Measurements from ENCODE around the gene BRME1. TPM values are rescaled to one million over a fixed set of nuclear protein-coding genes. Genes with fewer than 3 reads are reported as not detected.

Gene BRME1
- total RNA-seq, 2 donors from 2014 or later: 13.2 to 15.7 TPM

GRCh38 chr19:13892870-13893269, 13.0 kb downstream of the BRME1 start:
- H3K4me3 Mint-ChIP-seq: no peak overlapping the region
- no peak for ATAC-seq (replicated peaks in 1 of 2)
- no peaks in the 10 kb centered on the region for H3K4me1 Mint-ChIP-seq (ENCODE audit: low read depth)
- H3K27me3 Mint-ChIP-seq (ENCODE audit: low read depth): no peaks in the 10 kb centered on the region
- H3K36me3 Mint-ChIP-seq (ENCODE audit: insufficient read depth in 2 of 2): no peaks in the 10 kb centered on the region
- H3K9me3 Mint-ChIP-seq: no peaks in the 10 kb centered on the region
- no peak overlapping the region for H3K27ac Mint-ChIP-seq
- no peak for DNase-seq

- H3K27ac Mint-ChIP-seq: no peak overlapping the region
- no peak overlapping the region for H3K4me3 Mint-ChIP-seq
- peaks cover 7% of the 10 kb centered on the region for H3K4me1 Mint-ChIP-seq (ENCODE audit: low read depth)
- no peaks in the 10 kb centered on the region for H3K9me3 Mint-ChIP-seq
- no peaks in the 10 kb centered on the region for H3K36me3 Mint-ChIP-seq (ENCODE audit: insufficient read depth in 2 of 2)
- no peaks in the 10 kb centered on the region for H3K27me3 Mint-ChIP-seq (ENCODE audit: low read depth)
- DNase-seq (no peak), ATAC-seq (replicated peaks in 1 of 2) (no peak)
Observed at GRCh38 chr19:13890136-13890535, 15.8 kb downstream of the BRME1 start.

- Mint-ChIP-seq H3K9me3 (no peaks in the 10 kb centered on the region), H3K4me1 (ENCODE audit: low read depth) (peaks cover 7% of the 10 kb centered on the region), H3K27me3 (ENCODE audit: low read depth) (no peaks in the 10 kb centered on the region), H3K4me3 (no peak overlapping the region), H3K27ac (no peak overlapping the region), H3K36me3 (ENCODE audit: insufficient read depth in 2 of 2) (no peaks in the 10 kb centered on the region)
- DNase-seq (no peak), ATAC-seq (replicated peaks in 1 of 2) (no peak)
Observed at GRCh38 chr19:13888281-13888680, 17.6 kb downstream of the BRME1 start.

GRCh38 chr19:13887517-13887916, 18.4 kb downstream of the BRME1 start:
- H3K27me3 Mint-ChIP-seq (ENCODE audit: low read depth): no peaks in the 10 kb centered on the region
- ATAC-seq (replicated peaks in 1 of 2) (peak; percentile 46 to 48), DNase-seq (no peak)
- H3K4me3 Mint-ChIP-seq: peak overlapping the region in 1 of 2 donors; percentile 43
- no peaks in the 10 kb centered on the region for H3K9me3 Mint-ChIP-seq
- peaks cover 12% of the 10 kb centered on the region for H3K4me1 Mint-ChIP-seq (ENCODE audit: low read depth)
- no peak overlapping the region for H3K27ac Mint-ChIP-seq
- no peaks in the 10 kb centered on the region for H3K36me3 Mint-ChIP-seq (ENCODE audit: insufficient read depth in 2 of 2)

- H3K4me1 Mint-ChIP-seq (ENCODE audit: low read depth): peaks cover 16% of the 10 kb centered on the region
- peak overlapping the region in 1 of 2 donors; percentile 43 for H3K4me3 Mint-ChIP-seq
- H3K9me3 Mint-ChIP-seq: no peaks in the 10 kb centered on the region
- ATAC-seq (replicated peaks in 1 of 2) (peak; percentile 84 to 85), DNase-seq (peak; percentile 41 to 45)
- H3K27me3 Mint-ChIP-seq (ENCODE audit: low read depth): no peaks in the 10 kb centered on the region
- H3K36me3 Mint-ChIP-seq (ENCODE audit: insufficient read depth in 2 of 2): no peaks in the 10 kb centered on the region
- H3K27ac Mint-ChIP-seq: no peak overlapping the region
Observed at GRCh38 chr19:13887018-13887436, 18.9 kb downstream of the BRME1 start.

GRCh38 chr19:13885826-13886365, 20.0 kb downstream of the BRME1 start:
- H3K27ac Mint-ChIP-seq: no peak overlapping the region
- H3K4me1 Mint-ChIP-seq (ENCODE audit: low read depth): peaks cover 28% of the 10 kb centered on the region
- no peaks in the 10 kb centered on the region for H3K27me3 Mint-ChIP-seq (ENCODE audit: low read depth)
- no peaks in the 10 kb centered on the region for H3K36me3 Mint-ChIP-seq (ENCODE audit: insufficient read depth in 2 of 2)
- H3K9me3 Mint-ChIP-seq: no peaks in the 10 kb centered on the region
- no peak overlapping the region for H3K4me3 Mint-ChIP-seq
- ATAC-seq (replicated peaks in 1 of 2) (no peak), DNase-seq (no peak)

GRCh38 chr19:13884726-13885591, 21.0 kb downstream of the BRME1 start:
- H3K27ac Mint-ChIP-seq: no peak overlapping the region
- ATAC-seq (replicated peaks in 1 of 2) (no peak), DNase-seq (no peak)

GRCh38 chr19:13883516-13884064, 22.3 kb downstream of the BRME1 start:
- ATAC-seq (replicated peaks in 1 of 2): no peak
- H3K4me1 Mint-ChIP-seq (ENCODE audit: low read depth): peaks cover 41% of the 10 kb centered on the region
- H3K4me3 Mint-ChIP-seq: peak overlapping the region in 1 of 2 donors; percentile 23

More at GRCh38 chr19:13884726-13885591, 21.0 kb downstream of the BRME1 start:
- Mint-ChIP-seq H3K27me3 (ENCODE audit: low read depth) (no peaks in the 10 kb centered on the region), H3K4me3 (no peak overlapping the region), H3K9me3 (no peaks in the 10 kb centered on the region), H3K4me1 (ENCODE audit: low read depth) (peaks cover 35% of the 10 kb centered on the region), H3K36me3 (ENCODE audit: insufficient read depth in 2 of 2) (no peaks in the 10 kb centered on the region)

GRCh38 chr19:13882836-13883235, 23.1 kb downstream of the BRME1 start:
- no peaks in the 10 kb centered on the region for H3K36me3 Mint-ChIP-seq (ENCODE audit: insufficient read depth in 2 of 2)
- ATAC-seq (replicated peaks in 1 of 2): no peak
- no peak overlapping the region for H3K4me3 Mint-ChIP-seq
- H3K27me3 Mint-ChIP-seq (ENCODE audit: low read depth): no peaks in the 10 kb centered on the region
- no peak overlapping the region for H3K27ac Mint-ChIP-seq
- DNase-seq: peak in 1 of 2 donors; percentile 35
- H3K4me1 Mint-ChIP-seq (ENCODE audit: low read depth): peaks cover 41% of the 10 kb centered on the region
- H3K9me3 Mint-ChIP-seq: no peaks in the 10 kb centered on the region

More at GRCh38 chr19:13883516-13884064, 22.3 kb downstream of the BRME1 start:
- no peak for DNase-seq
- Mint-ChIP-seq H3K27ac (peak overlapping the region; percentile 33), H3K36me3 (ENCODE audit: insufficient read depth in 2 of 2) (no peaks in the 10 kb centered on the region), H3K9me3 (no peaks in the 10 kb centered on the region), H3K27me3 (ENCODE audit: low read depth) (no peaks in the 10 kb centered on the region)

GRCh38 chr19:13882419-13882795, 23.5 kb downstream of the BRME1 start:
- Mint-ChIP-seq H3K27ac (peak overlapping the region; percentile 65), H3K36me3 (ENCODE audit: insufficient read depth in 2 of 2) (no peaks in the 10 kb centered on the region), H3K4me1 (ENCODE audit: low read depth) (peaks cover 38% of the 10 kb centered on the region), H3K4me3 (peak overlapping the region; percentile 75 to 76), H3K9me3 (no peaks in the 10 kb centered on the region), H3K27me3 (ENCODE audit: low read depth) (no peaks in the 10 kb centered on the region)
- ATAC-seq (replicated peaks in 1 of 2): no peak
- no peak for DNase-seq

- H3K9me3 Mint-ChIP-seq: no peaks in the 10 kb centered on the region
- no peaks in the 10 kb centered on the region for H3K27me3 Mint-ChIP-seq (ENCODE audit: low read depth)
- H3K4me1 Mint-ChIP-seq (ENCODE audit: low read depth): peaks cover 34% of the 10 kb centered on the region
- H3K4me3 Mint-ChIP-seq: peak overlapping the region; percentile 75 to 76
- H3K27ac Mint-ChIP-seq: peak overlapping the region; percentile 65
- ATAC-seq (replicated peaks in 1 of 2) (peak; percentile 31 to 53), DNase-seq (peak; percentile 55 to 56)
- no peaks in the 10 kb centered on the region for H3K36me3 Mint-ChIP-seq (ENCODE audit: insufficient read depth in 2 of 2)
Observed at GRCh38 chr19:13881692-13882418, 24.1 kb downstream of the BRME1 start.

- DNase-seq: no peak
- no peaks in the 10 kb centered on the region for H3K9me3 Mint-ChIP-seq
- no peak for ATAC-seq (replicated peaks in 1 of 2)
- no peaks in the 10 kb centered on the region for H3K36me3 Mint-ChIP-seq (ENCODE audit: insufficient read depth in 2 of 2)
- peaks cover 34% of the 10 kb centered on the region for H3K4me1 Mint-ChIP-seq (ENCODE audit: low read depth)
- H3K27me3 Mint-ChIP-seq (ENCODE audit: low read depth): no peaks in the 10 kb centered on the region
- H3K27ac Mint-ChIP-seq: peak overlapping the region; percentile 57
- H3K4me3 Mint-ChIP-seq: peak overlapping the region; percentile 75 to 76
Observed at GRCh38 chr19:13881251-13881691, 24.6 kb downstream of the BRME1 start.
